GM19351 (cell line): ENCODE data around the gene ATAD3C.
A peak's percentile ranks its signal among the peaks of the same experiment; 100 is the strongest.
"Not testable (repeated sequence)": the region's sequence is repeated elsewhere in the genome, so short reads cannot be mapped to it uniquely, and the experiment has no call there.

ENCODE experiments used
- ATAC-seq: cut with Tn5 transposase; IDR thresholded peaks from one replicate; pipeline ENCODE4 v1.9.1; 2021; ENCODE audit warnings: mild to moderate bottlenecking, moderate library complexity; ENCODE audit not compliant: unreplicated experiment

ATAD3C gene, protein sequence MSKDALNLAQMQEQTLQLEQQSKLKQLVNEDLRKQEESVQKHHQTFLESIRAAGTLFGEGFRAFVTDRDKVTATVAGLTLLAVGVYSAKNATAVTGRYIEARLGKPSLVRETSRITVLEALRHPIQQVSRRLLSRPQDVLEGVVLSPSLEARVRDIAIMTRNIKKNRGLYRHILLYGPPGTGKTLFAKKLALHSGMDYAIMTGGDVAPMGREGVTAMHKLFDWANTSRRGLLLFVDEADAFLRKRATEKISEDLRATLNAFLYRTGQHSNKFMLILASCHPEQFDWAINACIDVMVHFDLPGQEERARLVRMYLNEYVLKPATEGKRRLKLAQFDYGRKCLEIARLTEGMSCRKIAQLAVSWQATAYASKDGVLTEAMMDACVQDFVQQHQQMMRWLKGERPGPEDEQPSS

DNA sequence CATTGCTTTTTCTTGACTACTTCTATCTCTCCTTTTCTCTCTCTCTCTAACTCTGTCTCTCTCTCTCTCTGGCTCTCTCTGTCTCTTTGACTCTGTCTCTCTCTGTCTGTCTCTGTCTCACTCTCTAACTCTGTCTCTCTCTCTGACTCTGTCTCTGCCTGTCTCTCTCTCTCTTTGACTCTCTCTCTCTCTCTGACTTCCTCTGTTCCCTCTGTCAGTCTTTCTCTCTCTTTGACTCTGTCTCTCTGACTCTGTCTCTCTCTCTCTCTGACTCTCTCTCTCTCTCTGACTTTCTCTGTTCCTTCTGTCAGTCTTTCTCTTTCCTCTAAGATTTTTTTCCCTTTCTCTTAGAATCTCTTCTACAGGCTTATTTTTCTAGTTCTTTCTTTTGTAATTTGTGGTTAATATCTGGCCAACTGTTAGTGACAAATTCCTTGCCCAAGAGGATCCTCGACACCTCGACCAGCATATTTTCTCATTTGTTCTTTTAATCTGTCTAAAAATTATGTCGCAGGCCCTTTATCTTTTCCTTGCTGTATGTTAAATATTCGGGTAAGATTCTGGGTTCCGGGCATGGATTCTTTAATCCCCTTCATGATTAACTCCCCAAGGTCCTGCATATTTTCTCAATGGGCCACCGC, at the start of gene ATAD3C:
TSS of gene ATAD3C (plus strand) at position 591 of the 641 bp plus-strand sequence. CDS start 995 bp downstream, outside the sequence.
- ATAC-seq = no peak

DNA sequence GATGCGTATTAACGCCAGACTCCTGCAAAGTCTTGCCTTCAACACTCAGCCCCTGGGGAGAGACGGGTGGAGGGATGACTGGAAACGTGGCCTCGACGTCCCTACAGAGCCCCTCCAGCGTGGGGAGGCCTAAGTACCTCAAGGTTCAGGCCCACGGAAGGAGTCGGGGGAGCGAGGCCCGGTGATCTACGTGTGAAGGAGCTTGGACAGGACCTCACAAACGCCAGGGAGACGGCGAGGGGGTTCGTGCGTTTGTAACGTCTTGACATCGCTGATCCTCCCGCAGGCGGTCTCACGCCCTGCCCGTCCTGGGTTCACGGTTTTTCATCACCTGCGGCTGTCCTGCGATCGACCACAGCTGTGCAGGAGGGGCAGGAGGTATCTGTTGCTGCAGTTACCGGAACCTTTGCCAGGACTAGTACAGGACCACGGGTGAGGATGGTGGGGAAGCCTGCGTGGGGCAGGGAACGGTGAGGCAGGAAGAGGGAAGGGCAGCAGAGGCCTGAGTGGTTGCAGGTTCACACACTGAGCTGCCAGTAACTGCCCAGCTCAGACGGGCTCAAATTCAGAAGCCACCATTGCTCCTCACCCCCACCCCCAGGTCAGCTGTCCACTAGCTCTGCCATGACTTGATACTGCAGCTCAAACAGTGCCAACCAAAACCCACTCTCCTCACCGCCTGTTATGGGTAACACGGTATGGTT, 49.5 kb upstream of the ATAD3C start:
- no peak for ATAC-seq

DNA sequence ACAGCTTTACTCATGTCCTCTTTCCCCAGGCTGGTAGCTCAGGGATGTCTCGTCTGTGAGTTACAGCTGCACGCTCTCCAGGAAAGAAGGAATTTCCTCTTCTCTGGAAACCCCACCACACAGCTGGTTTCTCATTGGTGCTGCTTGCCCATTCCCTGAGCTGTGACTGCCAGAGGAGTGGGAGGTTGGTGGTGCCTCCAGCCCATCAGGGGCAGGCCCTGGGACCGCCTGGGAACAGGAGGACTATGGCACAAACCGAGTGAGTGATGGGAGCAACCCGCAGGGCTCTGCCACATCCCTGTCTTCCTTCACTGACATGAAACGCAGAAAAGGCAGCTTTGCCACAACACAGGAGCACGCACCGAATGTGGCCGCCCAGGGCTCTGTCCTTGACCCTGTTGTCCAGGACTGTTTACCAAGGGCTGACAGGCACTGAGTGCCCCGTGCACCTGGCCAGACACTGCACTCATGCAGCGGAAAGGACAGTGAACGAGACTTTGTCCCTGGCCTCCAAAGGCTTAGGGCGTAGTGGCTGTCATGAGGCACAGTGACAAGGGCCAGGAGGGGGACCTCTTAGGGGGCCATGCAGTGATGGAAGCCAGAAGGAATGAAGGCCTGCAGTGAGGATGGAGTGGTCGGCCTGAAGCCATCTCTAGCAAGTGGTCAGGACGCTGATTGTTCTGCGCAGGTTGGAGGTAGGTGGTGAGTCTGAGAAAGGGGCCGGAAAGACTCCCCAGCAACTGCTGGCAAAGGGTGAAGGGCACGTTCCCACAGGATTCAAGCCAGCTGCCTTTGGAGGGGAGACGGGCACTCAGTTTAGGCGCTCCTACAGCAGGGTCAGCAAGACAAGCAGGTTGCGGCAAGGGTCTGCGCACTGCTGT, 48.7 kb upstream of the ATAD3C start:
- no peak for ATAC-seq

DNA sequence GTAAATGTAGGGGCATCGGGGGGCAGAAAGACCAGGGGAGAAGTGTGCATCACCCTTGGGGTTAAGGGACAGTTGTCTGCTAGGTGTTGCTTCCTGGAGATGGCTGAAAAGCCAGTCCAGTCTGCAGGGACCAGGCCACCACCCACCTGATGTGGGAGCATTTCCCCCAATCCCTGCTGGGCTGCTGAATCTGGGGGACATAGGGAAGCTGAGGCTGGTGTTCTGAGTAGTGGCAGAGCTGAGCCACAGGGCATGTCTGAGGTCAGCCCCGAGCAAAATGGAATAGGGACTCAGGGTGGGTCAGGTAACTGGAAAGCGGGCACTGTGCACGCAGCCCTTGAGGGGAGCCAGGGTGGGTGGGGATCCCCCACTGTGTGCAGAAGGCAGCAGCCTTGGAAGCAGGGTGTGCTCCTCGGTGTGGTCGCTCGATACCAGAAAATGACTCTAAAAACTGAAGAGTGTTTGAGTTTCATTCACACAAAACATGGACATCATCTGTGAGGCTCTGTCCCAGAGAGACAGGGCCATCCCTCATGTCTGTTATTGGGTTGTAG, 48.0 kb upstream of the ATAD3C start:
- no peak for ATAC-seq

DNA sequence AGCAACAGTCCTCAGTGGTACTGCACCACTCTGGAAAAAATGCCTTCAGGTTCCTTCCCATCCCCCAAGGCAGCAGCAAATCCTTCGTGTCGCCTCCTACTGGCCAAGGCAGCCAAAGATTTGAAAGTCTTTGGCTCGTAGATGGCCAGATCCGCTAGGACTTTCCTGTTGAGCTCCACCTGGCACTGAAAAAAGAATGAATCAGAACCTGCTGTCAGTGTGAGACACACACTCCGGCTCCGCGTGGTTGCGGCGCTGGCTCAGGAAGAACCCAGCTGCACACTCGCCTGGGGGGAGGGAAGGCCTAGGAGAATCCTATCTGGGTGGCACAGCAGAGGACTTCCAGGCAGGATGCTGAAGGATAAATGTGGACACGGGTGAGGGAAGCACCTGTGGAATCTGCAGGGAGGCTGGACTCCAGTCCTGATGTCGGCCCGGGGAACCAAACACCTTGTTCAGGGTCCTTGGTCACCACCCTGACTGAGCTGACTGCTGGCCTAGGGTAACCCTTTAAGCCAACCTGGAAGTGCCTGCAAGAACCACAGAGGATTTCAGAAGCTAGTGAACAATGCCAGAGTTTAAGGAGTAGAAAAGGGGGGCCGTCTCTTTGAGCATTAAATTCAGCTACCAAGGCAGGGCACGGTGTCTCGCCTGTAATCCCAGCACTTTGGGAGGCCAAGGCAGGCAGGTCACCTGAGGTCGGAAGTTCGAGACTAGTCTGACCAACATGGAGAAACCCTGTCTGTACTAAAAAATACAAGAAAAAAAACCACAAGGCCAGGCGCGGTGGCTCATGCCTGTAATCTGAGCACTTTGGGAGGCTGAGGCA, 47.2 kb upstream of the ATAD3C start:
- ATAC-seq = no peak

DNA sequence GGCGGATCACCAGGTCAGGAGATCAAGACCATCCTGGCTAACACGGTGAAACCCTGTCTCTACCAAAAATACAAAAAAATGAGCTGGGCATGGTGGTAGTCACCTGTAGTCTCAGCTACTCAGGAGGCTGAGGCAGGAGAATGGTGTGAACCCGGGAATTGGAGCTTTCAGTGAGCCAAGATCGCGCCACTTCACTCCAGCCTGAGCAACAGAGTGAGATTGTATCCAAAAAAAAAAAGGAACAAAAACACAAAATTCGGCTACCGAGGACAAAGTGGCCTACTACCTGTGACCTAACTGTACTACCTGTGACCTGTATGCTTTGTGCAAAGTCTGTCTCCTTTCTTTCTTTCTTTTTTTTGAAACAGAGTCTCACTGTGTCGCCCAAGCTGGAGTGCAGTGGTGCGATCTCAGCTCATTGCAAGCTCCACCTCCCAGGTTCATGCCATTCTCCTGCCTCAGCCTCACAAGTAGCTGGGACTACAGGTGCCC, 46.5 kb upstream of the ATAD3C start:
- ATAC-seq = not testable (repeated sequence)

DNA sequence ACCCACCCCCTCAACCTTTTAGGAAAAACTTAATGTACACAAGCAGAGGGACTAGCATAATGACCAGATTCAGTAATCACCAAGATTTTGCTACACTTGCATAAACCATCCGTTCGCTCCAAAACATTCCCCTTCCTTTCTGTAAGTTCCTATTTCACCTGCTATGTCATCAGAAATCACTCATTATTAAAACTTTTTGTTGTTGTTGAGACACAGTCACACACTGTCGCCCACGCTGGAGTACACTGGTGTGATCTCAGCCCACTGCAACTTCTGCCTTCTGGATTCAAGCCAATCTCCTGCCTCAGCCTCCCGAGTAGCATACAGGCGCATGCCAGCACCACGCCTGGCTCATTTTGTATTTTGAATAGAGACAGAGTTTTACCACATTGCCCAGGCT, 45.8 kb upstream of the ATAD3C start:
- ATAC-seq = no peak

DNA sequence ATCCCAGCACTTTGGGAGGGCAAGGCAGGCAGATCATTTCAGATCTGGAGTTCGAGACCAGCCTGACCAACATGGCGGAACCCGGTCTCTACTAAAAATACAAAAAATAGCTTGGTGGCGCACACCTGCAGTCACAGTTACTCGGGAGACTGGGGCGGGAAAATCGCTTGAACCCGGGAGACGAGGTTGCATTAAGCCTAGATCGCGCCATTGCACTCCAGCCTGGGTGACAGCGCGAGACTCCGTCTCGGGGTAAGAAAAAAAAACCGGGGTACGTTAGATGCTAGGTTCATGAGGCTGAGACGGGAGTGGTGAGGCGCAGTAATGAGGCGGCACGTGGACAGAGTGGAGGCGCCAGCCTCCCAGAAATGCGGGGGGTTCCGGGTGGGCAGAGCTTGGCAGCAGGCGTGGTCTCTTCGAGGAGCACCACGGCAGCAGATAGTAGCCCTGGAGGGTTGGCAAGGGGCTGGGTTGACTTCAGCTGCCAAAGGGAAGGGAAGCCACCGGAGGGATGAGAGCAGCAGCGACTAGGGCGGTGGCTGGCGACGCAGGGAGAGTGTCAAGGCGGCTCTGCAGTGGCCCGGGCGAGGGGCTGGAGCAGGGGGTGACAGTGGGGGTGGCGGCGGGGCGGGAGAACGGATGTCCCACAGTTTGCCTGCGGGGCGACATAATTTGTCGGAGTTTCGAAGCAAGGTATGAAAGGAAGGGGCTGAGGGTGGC, 43.2 kb upstream of the ATAD3C start:
- no peak for ATAC-seq

DNA sequence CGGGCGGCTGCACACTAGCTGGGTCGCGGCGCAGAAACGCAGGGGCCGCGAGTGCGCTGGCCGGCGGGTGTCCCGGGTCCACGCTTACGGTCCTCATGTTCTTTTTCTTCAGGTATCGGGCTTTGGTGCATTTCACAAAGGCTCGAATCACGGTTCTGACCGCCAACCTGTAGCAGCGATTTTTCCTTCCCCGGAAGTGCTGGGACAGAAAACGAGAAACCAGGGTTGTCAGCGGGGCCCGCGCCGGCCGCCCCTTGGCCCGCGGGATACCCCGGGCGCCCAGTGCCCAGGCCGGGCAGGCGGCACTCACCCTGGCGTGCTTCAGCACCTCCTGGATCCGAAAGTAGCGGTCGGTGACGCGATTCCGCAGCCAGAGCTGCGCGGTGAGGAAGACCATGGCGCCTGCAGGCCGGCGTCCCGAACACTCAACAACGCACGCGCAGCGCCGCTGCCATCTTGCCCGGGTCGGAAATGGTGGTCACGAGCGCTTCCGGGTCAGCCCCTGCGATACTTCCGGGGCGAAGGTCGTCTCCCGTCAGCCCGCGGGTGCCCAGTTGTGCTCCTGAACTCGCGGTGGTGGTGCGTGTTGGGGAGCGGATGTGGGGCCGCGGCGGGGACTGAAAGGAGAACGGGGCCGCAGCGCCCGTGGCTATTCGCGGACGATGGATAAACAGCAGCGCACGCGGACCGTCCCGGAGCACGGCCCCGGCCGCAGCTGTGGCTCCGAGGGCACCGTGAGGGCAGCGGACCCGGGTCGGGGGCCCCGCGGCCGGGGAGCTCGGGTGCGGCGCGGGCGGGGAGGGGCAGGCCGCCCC, 42.5 kb upstream of the ATAD3C start, which contains the start of gene MRPL20:
TSS of gene MRPL20 (minus strand) at position 473 of the 815 bp plus-strand sequence. CDS start at position 397, 76 bp downstream.
- peak; percentile 89 for ATAC-seq

DNA sequence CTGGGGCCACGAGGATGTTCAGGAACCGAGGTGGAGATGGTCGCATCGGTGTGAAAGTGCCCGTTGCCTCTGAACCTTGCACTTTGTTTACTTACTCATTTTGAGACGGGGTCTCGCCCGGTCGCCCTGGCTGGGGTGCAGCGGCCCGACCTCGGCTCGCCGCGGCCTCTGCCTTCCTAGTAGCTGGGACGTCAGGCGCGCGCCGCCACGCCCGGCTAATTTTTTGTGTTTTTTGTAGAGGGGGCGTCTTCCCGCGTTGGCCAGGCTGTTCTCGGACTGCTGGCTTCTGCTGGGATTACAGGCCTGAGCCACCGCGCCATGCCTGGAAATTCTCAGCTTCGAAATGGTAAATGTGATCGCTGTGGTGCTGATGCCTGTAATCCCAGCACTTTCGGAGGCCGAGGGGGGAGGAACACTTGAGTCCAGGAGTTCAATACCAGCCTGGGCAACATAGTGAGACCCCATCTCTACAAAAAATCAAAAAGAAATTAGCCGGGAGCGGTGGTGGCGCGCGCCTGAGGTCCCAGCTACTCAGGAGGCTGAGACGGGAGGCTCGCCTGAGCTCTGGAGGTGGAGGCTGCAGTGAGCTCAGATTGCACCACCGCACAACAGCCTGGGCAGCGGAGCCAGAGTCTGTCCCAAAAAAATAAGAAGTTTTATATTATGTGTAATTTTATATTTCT, 41.7 kb upstream of the ATAD3C start:
- peak; percentile 33 for ATAC-seq

DNA sequence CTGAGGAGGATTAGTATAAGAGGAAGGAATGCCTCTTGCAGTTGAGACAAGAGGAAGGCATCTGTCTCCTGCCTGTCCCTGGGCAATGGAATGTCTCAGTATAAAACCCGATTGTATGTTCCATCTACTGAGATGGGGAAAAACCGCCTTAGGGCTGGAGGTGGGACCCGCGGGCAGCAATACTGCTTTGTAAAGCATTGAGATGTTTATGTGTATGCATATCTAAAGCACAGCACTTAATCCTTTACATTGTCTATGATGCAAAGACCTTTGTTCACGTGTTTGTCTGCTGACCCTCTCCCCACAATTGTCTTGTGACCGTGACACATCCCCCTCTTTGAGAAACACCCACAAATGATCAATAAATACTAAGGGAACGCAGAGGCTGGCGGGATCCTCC, 39.3 kb upstream of the ATAD3C start:
- not testable (repeated sequence) for ATAC-seq

DNA sequence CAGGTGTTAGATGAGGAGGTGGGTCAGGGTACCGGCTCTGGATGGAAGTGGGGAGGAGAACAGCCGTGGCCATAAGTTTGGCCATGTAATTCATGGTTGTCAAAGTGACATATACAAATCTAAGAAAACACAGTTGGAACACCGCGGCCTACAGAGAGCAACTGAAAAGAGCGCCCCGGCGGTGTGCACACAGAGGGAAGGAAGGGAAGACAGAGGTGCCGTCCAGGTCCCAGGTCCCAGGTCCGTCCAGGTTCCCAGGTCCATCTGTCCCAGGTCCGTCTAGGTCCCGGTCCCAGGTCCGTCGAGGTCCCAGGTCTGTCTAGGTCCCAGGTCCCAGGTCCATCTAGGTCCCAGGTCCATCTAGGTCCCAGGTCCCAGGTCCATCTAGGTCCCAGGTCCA, 37.9 kb upstream of the ATAD3C start:
- ATAC-seq = no peak

DNA sequence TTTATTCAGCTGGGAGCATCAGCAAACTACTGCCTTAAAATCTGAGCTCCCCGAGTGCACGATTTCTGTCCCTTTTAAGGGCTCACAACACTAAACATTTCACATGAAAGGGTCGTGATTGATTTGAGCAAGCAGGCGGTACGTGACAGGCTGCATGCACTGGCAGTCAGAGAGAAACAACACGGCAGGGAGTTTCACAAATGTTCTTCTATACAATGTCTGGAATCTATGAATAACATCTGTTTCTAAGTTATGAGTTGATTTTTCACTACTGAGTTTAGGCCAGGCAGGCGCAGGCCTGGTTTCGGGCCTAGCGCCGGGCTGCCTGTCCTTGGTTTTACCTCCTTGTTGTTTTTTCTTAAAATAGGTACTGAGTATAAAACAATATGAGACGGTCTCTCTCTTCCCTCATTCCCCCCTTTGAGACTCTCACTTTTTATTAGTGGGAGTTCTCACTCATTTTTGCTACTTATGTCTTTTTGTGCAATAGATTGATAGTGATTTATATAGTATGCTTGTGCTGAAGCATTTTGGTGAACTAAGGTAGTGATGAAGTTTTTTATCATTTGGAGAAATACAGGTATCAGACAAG, 37.1 kb upstream of the ATAD3C start:
- ATAC-seq = not testable (repeated sequence)

DNA sequence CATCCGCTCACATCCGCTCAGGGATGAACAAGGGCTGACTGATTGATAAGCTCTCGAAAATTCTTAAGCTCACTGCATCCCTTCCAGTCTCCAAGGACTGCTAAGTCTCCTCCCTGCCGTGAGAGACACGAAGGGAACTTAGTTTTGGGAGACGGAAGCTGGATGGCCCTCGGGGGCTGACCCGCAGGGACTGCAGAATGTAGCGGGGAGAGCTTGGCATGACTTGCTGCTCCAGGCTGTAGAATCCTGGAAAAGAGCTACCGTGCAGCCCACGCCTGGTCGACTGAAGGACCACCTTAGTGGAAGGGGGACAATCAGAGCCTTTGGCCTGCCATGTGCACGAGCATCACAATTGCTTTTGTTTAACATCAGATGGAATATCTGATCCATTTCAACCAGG, 33.7 kb upstream of the ATAD3C start:
- ATAC-seq = no peak

DNA sequence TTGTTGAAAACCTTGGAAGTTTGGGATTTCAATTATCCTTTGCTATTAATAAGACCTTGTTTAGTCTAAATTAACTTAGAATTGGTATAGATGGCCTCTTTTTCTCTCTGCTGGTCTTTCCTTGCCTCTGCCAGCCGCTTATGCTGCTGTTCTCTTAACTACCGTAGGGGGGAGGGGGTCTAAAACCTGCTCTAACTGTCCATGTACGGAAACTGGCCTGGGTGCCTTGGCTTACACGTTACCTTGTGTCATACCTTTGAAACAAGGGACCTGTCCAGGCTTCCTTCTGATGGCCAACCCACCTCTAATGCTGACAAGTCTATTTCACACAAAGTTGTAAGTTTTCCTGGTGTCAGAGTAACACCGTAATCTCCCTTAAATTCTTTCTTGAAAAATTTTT, 32.1 kb upstream of the ATAD3C start:
- not testable (repeated sequence) for ATAC-seq

DNA sequence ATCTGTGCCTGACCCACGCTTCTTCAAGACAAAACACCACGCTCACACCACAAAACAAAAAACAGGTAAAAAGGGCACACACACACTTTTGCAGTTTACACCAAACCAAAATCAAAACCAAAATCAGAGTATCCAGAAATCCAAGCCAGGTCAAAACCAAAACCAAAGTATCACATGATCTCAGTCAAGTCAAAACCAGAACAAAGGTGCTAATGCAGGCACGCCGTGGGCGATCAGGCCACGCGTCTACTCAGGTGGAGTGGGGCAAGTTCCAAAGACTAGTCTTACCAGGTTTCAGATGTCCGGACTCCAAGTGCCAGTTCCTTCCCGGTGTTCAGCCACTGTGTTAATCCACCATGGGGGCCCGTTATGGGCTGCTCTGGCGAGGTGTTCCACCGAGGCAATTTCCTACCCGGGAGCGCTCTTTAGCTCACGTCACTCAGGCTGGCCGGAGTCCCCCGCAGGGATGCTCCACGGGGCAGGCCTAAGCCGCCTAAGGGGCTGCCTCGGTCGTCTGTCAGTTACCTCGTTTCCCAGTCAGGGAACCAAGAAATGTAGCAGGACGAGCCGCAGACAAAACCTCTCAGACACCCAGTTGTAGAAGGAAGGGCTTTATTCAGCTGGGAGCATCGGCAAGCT, 31.5 kb upstream of the ATAD3C start:
- not testable (repeated sequence) for ATAC-seq
